Epithelial cell of proximal tubule (primary cell): Measurements from ENCODE around the gene RBFOX2. TPM values are rescaled to one million over a fixed set of nuclear protein-coding genes. Genes with fewer than 3 reads are reported as not detected.

Source experiments
- DNase-seq: peaks from one replicate; pipeline ENCODE4 v3.0.0-alpha.2; 2011; ENCODE audit warnings: low read depth
- H3K4me3 ChIP-seq: 2 replicates; pipeline ENCODE4 v1.5.1; 2011; ENCODE audit warnings: low read depth, mild to moderate bottlenecking, low read length
- total RNA-seq: library from RNA; depleted of rRNA; stranded (reverse); fragments of >200 nt; gene quantifications from 2 replicates; pipeline ENCODE4 v1.2.3, GENCODE V29; 2015
- TF ChIP-seq, protein P1 (sequence below): conservative IDR thresholded peaks from 2 replicates; pipeline ENCODE4 v1.5.1; 2012; ENCODE audit warnings: low read depth, mild to moderate bottlenecking, low read length

Gene RBFOX2
- total RNA-seq, 1 donor from 2014 or later: 67.0 TPM

GRCh38 chr22:35894937-35895708 lies 133.5 kb downstream of the RBFOX2 start:
- no peak for DNase-seq
- H3K4me3 ChIP-seq: peak overlapping the region; percentile 10
- TF ChIP-seq, protein P1, sequence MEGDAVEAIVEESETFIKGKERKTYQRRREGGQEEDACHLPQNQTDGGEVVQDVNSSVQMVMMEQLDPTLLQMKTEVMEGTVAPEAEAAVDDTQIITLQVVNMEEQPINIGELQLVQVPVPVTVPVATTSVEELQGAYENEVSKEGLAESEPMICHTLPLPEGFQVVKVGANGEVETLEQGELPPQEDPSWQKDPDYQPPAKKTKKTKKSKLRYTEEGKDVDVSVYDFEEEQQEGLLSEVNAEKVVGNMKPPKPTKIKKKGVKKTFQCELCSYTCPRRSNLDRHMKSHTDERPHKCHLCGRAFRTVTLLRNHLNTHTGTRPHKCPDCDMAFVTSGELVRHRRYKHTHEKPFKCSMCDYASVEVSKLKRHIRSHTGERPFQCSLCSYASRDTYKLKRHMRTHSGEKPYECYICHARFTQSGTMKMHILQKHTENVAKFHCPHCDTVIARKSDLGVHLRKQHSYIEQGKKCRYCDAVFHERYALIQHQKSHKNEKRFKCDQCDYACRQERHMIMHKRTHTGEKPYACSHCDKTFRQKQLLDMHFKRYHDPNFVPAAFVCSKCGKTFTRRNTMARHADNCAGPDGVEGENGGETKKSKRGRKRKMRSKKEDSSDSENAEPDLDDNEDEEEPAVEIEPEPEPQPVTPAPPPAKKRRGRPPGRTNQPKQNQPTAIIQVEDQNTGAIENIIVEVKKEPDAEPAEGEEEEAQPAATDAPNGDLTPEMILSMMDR: no peak

GRCh38 chr22:35894464-35894878 lies 134.2 kb downstream of the RBFOX2 start:
- H3K4me3 ChIP-seq: peak overlapping the region; percentile 10
- no peak for DNase-seq
- TF ChIP-seq, protein P1: no peak

DNA sequence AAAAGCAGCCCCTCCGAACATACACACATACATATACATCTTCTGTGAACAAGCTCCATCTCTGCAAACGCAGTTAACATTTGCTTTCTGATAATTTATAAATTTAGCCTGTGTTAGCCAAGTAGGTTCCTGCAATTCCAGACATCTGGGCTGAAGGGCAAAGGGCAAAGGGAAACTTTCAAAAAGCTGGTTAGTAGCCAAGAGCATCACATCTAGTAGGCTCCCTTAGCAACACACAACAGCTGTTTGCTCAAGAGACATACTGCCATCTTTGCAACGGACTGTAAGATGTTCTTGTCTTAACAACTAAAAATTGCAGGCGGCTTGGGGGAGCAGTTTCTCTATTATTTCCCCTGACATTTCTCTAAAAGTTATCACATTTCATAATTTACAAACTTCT lies 134.9 kb downstream of the RBFOX2 start:
- TF ChIP-seq, protein P1: no peak

DNA sequence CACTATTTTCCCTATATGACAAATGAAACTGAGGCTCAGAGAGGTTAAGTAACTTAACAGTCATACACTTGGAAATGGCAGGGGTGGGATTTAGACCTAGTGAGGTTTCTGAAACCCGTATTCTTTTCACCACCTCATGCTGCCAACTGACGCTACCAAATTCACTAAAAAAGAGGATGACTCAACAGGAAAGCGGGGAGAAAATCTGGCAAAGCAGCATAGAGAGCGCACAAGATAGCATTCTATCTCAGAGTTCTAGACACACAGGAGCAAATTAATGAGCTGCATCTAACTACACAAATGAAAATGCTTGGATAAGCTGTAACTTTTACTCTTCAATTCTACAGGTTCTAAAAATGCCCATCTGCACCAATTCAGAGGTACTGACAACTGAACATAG lies 136.4 kb downstream of the RBFOX2 start:
- no peak overlapping the region for H3K4me3 ChIP-seq
- DNase-seq: no peak
- TF ChIP-seq, protein P1: no peak

More for the DNA sequence above, 134.9 kb downstream of the RBFOX2 start:
- H3K4me3 ChIP-seq: no peak overlapping the region
- DNase-seq: no peak

DNA sequence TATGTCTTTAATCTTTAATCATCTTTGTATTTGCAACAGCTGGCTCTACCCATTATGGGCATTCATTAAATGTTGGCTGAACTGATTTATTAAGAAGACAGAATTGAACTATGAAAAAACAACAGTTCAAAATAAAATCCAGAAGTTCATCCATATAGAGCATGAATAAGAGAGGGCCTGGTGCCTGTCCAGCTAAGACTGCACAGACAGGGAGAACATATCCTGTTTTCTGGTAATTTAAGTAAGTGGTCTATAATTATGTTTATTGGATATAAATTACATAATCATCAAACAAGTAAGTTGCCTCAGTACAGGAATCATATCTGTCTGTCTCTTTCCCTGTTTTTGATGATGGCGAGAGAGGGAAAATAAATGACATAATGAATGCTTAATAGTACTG lies 137.2 kb downstream of the RBFOX2 start:
- no peak overlapping the region for H3K4me3 ChIP-seq
- TF ChIP-seq, protein P1: no peak
- DNase-seq: no peak

DNA sequence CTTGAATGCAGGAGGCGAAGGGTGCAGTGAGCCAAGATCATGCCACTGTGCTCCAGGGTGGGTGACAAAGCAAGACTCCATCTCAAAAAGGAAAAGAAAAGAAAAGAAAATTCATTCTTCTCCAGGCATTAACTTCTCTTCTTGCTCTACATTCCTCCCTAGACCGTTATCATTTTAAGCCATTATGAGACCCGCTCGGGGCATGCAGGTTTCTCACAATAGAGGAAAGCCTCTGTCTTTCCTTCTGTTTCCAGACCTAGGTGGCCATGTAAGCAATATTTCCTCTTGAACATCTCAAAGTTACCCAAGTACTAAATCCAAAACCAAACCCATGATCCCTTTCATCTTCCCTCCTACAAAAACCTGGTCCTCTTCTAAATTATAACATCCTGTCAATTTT lies 139.6 kb downstream of the RBFOX2 start:
- TF ChIP-seq, protein P1: no peak
- H3K4me3 ChIP-seq: no peak overlapping the region
- no peak for DNase-seq
